GM20431 (cell line): Measurements from ENCODE around the gene ABHD16B.

Experiments used
- in situ Hi-C: fragments of 300-500 bp; cut with MseI, MboI; formaldehyde crosslinking; loops from one replicate; pipeline ENCODE4 v1.15.0; 2020; ENCODE audit warnings: low sequenced_read_pairs; ENCODE audit not compliant: unreplicated experiment

The ABHD16B gene

GRCh38 chr20:63861365-63861934 lies at the start of gene ABHD16B:
Gene ABHD16B, plus strand, starts transcription at chr20:63861498. Its CDS starts 43 bp downstream, at chr20:63861541.
- in situ Hi-C loops = no loop called here

GRCh38 chr20:63814891-63815614 lies 46.2 kb upstream of the ABHD16B start:
- in situ Hi-C loops = no loop called here

GRCh38 chr20:63815615-63816253 lies 45.6 kb upstream of the ABHD16B start:
- in situ Hi-C loops = no loop called here

- in situ Hi-C loops = no loop called here
Measured at GRCh38 chr20:63819224-63819921, 41.9 kb upstream of the ABHD16B start.

GRCh38 chr20:63821811-63822210 lies 39.5 kb upstream of the ABHD16B start:
- in situ Hi-C loops = no loop called here

GRCh38 chr20:63822276-63822696 lies 39.0 kb upstream of the ABHD16B start:
- in situ Hi-C loops = no loop called here

- in situ Hi-C loops = no loop called here
Measured at GRCh38 chr20:63823691-63824311, 37.5 kb upstream of the ABHD16B start.

- in situ Hi-C loops = no loop called here
Measured at GRCh38 chr20:63825331-63826118, 35.8 kb upstream of the ABHD16B start.

- in situ Hi-C loops = no loop called here
Measured at GRCh38 chr20:63826753-63827152, 34.5 kb upstream of the ABHD16B start.

GRCh38 chr20:63828124-63828523 lies 33.2 kb upstream of the ABHD16B start:
- in situ Hi-C loops = no loop called here

- in situ Hi-C loops = no loop called here
Measured at GRCh38 chr20:63828545-63828944, 32.8 kb upstream of the ABHD16B start.

GRCh38 chr20:63828951-63829350 lies 32.3 kb upstream of the ABHD16B start:
- in situ Hi-C loops = no loop called here

GRCh38 chr20:63829603-63829944 lies 31.7 kb upstream of the ABHD16B start:
- in situ Hi-C loops = no loop called here

- in situ Hi-C loops = no loop called here
Measured at GRCh38 chr20:63829945-63830835, 31.1 kb upstream of the ABHD16B start.

GRCh38 chr20:63830841-63831588 lies 30.3 kb upstream of the ABHD16B start, which contains the start of gene ZBTB46:
Gene ZBTB46, minus strand, starts transcription at chr20:63831264. Its CDS starts 40,507 bp downstream, at chr20:63790757.
- in situ Hi-C loops = no loop called here

GRCh38 chr20:63831646-63831992 lies 29.7 kb upstream of the ABHD16B start:
- in situ Hi-C loops = no loop called here

GRCh38 chr20:63831993-63832686 lies 29.2 kb upstream of the ABHD16B start:
- in situ Hi-C loops = no loop called here
